CD14-positive monocyte (primary cell): ENCODE data around the gene CTBP2. TPM values are rescaled to one million over a fixed set of nuclear protein-coding genes. Genes with fewer than 3 reads are reported as not detected.
A peak's percentile ranks its signal among the peaks of the same experiment; 100 is the strongest.

Experiments
- DNase-seq, 3 donors: peaks; one replicate each; pipeline ENCODE4 v3.0.0-alpha.2; 2011 to 2022
- H2AFZ ChIP-seq: 2 replicates; pipeline ENCODE4 v1.6.0; 2012; ENCODE audit warnings: mild to moderate bottlenecking, low read depth, low read length, inconsistent platforms; ENCODE audit not compliant: insufficient read depth, poor library complexity, severe bottlenecking
- H3K27ac ChIP-seq, 2 donors: 1 replicate in 1 of 2; 2 replicates in 1 of 2; pipeline ENCODE4 v1.5.1; 2012 to 2013; ENCODE audit warnings: low read length in 2 of 2, control low read depth in 1 of 2, inconsistent platforms in 1 of 2, low read depth in 1 of 2, mild to moderate bottlenecking in 1 of 2
- H3K27me3 ChIP-seq, 2 donors: one replicate each; pipeline versions ENCODE4 v1.6.0 to v1.6.1; 2011 to 2013; ENCODE audit warnings: low read length in 2 of 2; ENCODE audit not compliant: control insufficient read depth in 2 of 2, insufficient read depth in 2 of 2
- H3K36me3 ChIP-seq, 2 donors: replicated peaks in 1 of 2; 1 replicate in 1 of 2; 2 replicates in 1 of 2; pipeline versions ENCODE4 v1.5.1 to v1.6.1; 2012 to 2013; ENCODE audit warnings: low read length in 2 of 2, control low read depth in 1 of 2, inconsistent platforms in 1 of 2, mild to moderate bottlenecking in 1 of 2; ENCODE audit not compliant: insufficient read depth in 2 of 2, control insufficient read depth in 1 of 2
- H3K4me1 ChIP-seq, 2 donors: 1 replicate in 1 of 2; 2 replicates in 1 of 2; pipeline versions ENCODE4 v1.5.1 to v1.6.1; 2012 to 2013; ENCODE audit warnings: low read length in 2 of 2, control low read depth in 1 of 2, inconsistent platforms in 1 of 2, mild to moderate bottlenecking in 1 of 2, moderate library complexity in 1 of 2; ENCODE audit not compliant: insufficient read depth in 2 of 2, control insufficient read depth in 1 of 2
- H3K4me2 ChIP-seq: replicated peaks from 2 replicates; pipeline ENCODE3; 2012; ENCODE audit warnings: low read length, moderate library complexity, mild to moderate bottlenecking; ENCODE audit not compliant: poor library complexity, severe bottlenecking; ENCODE audit errors: extremely low read depth
- H3K4me3 ChIP-seq, 3 experiments: fragments of 200-600 bp in 1 of 3; sonication (generic) in 1 of 3; replicated peaks in 1 of 3; 1 replicate in 2 of 3; 2 replicates in 1 of 3; pipeline ENCODE4 v1.5.1; 2011 to 2013; ENCODE audit warnings: low read length in 3 of 3, mild to moderate bottlenecking in 3 of 3, control low read depth in 2 of 3, low read depth in 2 of 3, inconsistent platforms in 1 of 3, moderate library complexity in 1 of 3
- H3K79me2 ChIP-seq: 2 replicates; pipeline ENCODE4 v1.6.0; 2012; ENCODE audit warnings: mild to moderate bottlenecking, control low read depth, inconsistent platforms, low read length, moderate library complexity; ENCODE audit not compliant: insufficient read depth
- H3K9ac ChIP-seq: 2 replicates; pipeline ENCODE4 v1.6.0; 2017; ENCODE audit warnings: low read length, mild to moderate bottlenecking; ENCODE audit not compliant: insufficient read depth, poor library complexity, severe bottlenecking
- H3K9me3 ChIP-seq, 2 donors: replicated peaks in 1 of 2; 1 replicate in 1 of 2; 2 replicates in 1 of 2; pipeline versions ENCODE4 v1.5.1 to v1.6.1; 2012 to 2013; ENCODE audit warnings: low read length in 2 of 2, control low read depth in 1 of 2; ENCODE audit not compliant: control insufficient read depth in 1 of 2, insufficient read depth in 1 of 2
- H4K20me1 ChIP-seq: 2 replicates; pipeline ENCODE4 v1.6.0; 2012; ENCODE audit warnings: mild to moderate bottlenecking, low read length, control low read depth, moderate library complexity; ENCODE audit not compliant: insufficient read depth
- H3K27ac Mint-ChIP-seq, 7 donors: one replicate each; pipeline ENCODE4 v1.8.0; 2020; ENCODE audit warnings: mild to moderate bottlenecking in 7 of 7, mixed read lengths in 7 of 7, moderate library complexity in 6 of 7, inconsistent platforms in 2 of 7
- H3K27me3 Mint-ChIP-seq, 3 donors: one replicate each; pipeline ENCODE4 v1.8.0; 2021 to 2022; ENCODE audit warnings: low read depth in 3 of 3, mild to moderate bottlenecking in 3 of 3, mixed read lengths in 3 of 3, moderate library complexity in 3 of 3, inconsistent platforms in 1 of 3
- H3K36me3 Mint-ChIP-seq, 2 donors: one replicate each; pipeline ENCODE4 v1.8.0; 2020; ENCODE audit warnings: mixed read lengths in 2 of 2, inconsistent platforms in 1 of 2, mild to moderate bottlenecking in 1 of 2
- H3K4me1 Mint-ChIP-seq: one replicate; pipeline ENCODE4 v1.8.0; 2020; ENCODE audit warnings: mild to moderate bottlenecking, mixed read lengths
- H3K4me3 Mint-ChIP-seq, 2 donors: one replicate each; pipeline ENCODE4 v1.8.0; 2020; ENCODE audit warnings: mild to moderate bottlenecking in 2 of 2, mixed read lengths in 2 of 2, moderate library complexity in 1 of 2
- H3K9me3 Mint-ChIP-seq, 7 donors: one replicate each; pipeline ENCODE4 v1.8.0; 2020 to 2022; ENCODE audit warnings: mixed read lengths in 7 of 7, mild to moderate bottlenecking in 6 of 7, moderate library complexity in 6 of 7, inconsistent platforms in 2 of 7
- CTCF ChIP-seq: fragments of 200-600 bp; IDR thresholded peaks from one replicate; pipeline ENCODE4 v1.8.0; 2022; ENCODE audit warnings: antibody characterized with exemption, mild to moderate bottlenecking
- WGBS: methylation state at CpG from one replicate; pipeline ENCODE4 v1.1.5; 2013; ENCODE audit warnings: missing lambda C conversion rate; ENCODE audit not compliant: insufficient coverage; 5-methylcytosine and 5-hydroxymethylcytosine counted together
- intact Hi-C, 2 donors: fragments of 100-400 bp; cut with micrococcal nuclease; formaldehyde crosslinking; loops; one replicate each; pipeline versions ENCODE4 v1.15.0 to v1.15.1; 2023
- polyA plus RNA-seq, 3 donors: library from polyadenylated mRNA; depleted of rRNA in 1 of 3; unstranded in 2 of 3; stranded (reverse) in 1 of 3; fragments of 300-500 nt in 2 of 3; fragments of >200 nt in 1 of 3; fragmentation: Illumina TruSeq in 2 of 3; gene quantifications; 1 replicate in 2 of 3; 2 replicates in 1 of 3; pipeline ENCODE4 v1.2.3, GENCODE V29; 2012 to 2021

Gene CTBP2
- polyA plus RNA-seq, 3 donors, result 40.9 to 87.1 (median 41.1) TPM

GRCh38 chr10:125080296-125080695 is 80.1 kb downstream of the CTBP2 start:
- Histone ChIP-seq H3K9me3 (no peaks in the 10 kb centered on the region), H4K20me1 (peaks cover 100% of the 10 kb centered on the region), H3K4me3 (no peak overlapping the region), H2AFZ (no peak overlapping the region), H3K4me1 (no peaks in the 10 kb centered on the region), H3K79me2 (peaks cover 100% of the 10 kb centered on the region), H3K27ac (no peak overlapping the region), H3K4me2 (no peak overlapping the region), H3K36me3 (peaks cover 15 to 78% of the 10 kb centered on the region in 2 donors), H3K9ac (no peak overlapping the region), H3K27me3 (no peaks in the 10 kb centered on the region)
- 95% methylated on average over 4 of the region's 7 CpGs for WGBS
- Mint-ChIP-seq H3K9me3 (no peaks in the 10 kb centered on the region), H3K4me1 (peaks cover 2% of the 10 kb centered on the region), H3K27ac (peak overlapping the region in 1 of 7 donors; percentile 65), H3K4me3 (no peak overlapping the region), H3K27me3 (no peaks in the 10 kb centered on the region), H3K36me3 (peaks cover 51 to 80% of the 10 kb centered on the region in 2 donors)
- TF ChIP-seq CTCF, result no peak
- intact Hi-C loops, result no loop called here
- no peak for DNase-seq

GRCh38 chr10:125079091-125079600 is 81.2 kb downstream of the CTBP2 start:
- no peak overlapping the region for H3K4me3 ChIP-seq
- no peaks in the 10 kb centered on the region for H3K9me3 ChIP-seq
- H3K4me2 ChIP-seq, result no peak overlapping the region
- Mint-ChIP-seq H3K4me1 (peaks cover 2% of the 10 kb centered on the region), H3K27me3 (no peaks in the 10 kb centered on the region), H3K27ac (peak overlapping the region in 2 of 7 donors; percentile 1 to 58), H3K4me3 (no peak overlapping the region), H3K36me3 (peaks cover 51 to 80% of the 10 kb centered on the region in 2 donors), H3K9me3 (no peaks in the 10 kb centered on the region)
- H3K27ac ChIP-seq, result no peak overlapping the region
- peaks cover 100% of the 10 kb centered on the region for H4K20me1 ChIP-seq
- no peaks in the 10 kb centered on the region for H3K4me1 ChIP-seq
- H3K9ac ChIP-seq, result no peak overlapping the region
- peaks cover 100% of the 10 kb centered on the region for H3K79me2 ChIP-seq
- WGBS, result 99% methylated on average over 9 of the region's 14 CpGs
- no peak for TF ChIP-seq CTCF
- intact Hi-C loops, result no loop called here
- H2AFZ ChIP-seq, result no peak overlapping the region
- DNase-seq, result no peak
- H3K27me3 ChIP-seq, result no peaks in the 10 kb centered on the region
- H3K36me3 ChIP-seq, result peaks cover 18 to 78% of the 10 kb centered on the region in 2 donors
